K562 (cell line): ENCODE results near the gene KRT6C.

ENCODE experiments used
- CTCF ChIP-seq, 3 experiments: IDR thresholded peaks in 2 of 3; conservative IDR thresholded peaks in 1 of 3; 2 replicates each; pipeline ENCODE4 v1.5.1; 2011 to 2012; ENCODE audit warnings: low read length in 3 of 3, mild to moderate bottlenecking in 3 of 3, control low read depth in 2 of 3, improper control_type of control experiment in 1 of 3, inconsistent platforms in 1 of 3, low read depth in 1 of 3, mixed read lengths in 1 of 3, moderate library complexity in 1 of 3; ENCODE audit not compliant: insufficient read depth in 2 of 3
- MXI1 ChIP-seq: IDR thresholded peaks from 2 replicates; pipeline ENCODE4 v1.6.1; 2011; ENCODE audit warnings: low read depth, mild to moderate bottlenecking, improper control_type of control experiment, low read length
- MYBL2 ChIP-seq, 2 experiments: fragments of 450-650 bp in 1 of 2; sonication (generic) in 1 of 2; formaldehyde crosslinking in 1 of 2; IDR thresholded peaks; 2 replicates each; pipeline versions ENCODE4 v1.6.1 to v1.8.1; 2017 to 2022; ENCODE audit warnings: borderline replicate concordance in 1 of 2, inconsistent platforms in 1 of 2, low read depth in 1 of 2, mild to moderate bottlenecking in 1 of 2, missing genetic modification reagents in 1 of 2, moderate library complexity in 1 of 2
- NRF1 ChIP-seq, 2 experiments: fragments of 450-650 bp; IDR thresholded peaks in 1 of 2; conservative IDR thresholded peaks in 1 of 2; 2 replicates each; pipeline ENCODE4 v1.6.1; 2014; ENCODE audit warnings: mild to moderate bottlenecking in 2 of 2
- XRCC3 ChIP-seq: fragments of 450-650 bp; IDR thresholded peaks from 2 replicates; pipeline ENCODE4 v1.6.1; 2017; ENCODE audit warnings: mild to moderate bottlenecking, moderate library complexity
- ZEB2 ChIP-seq: fragments of 450-650 bp; IDR thresholded peaks from 2 replicates; pipeline ENCODE4 v1.6.1; 2016
- ZNF12 ChIP-seq: sonication (generic); formaldehyde crosslinking; IDR thresholded peaks from 2 replicates; pipeline ENCODE4 v1.4.0; 2020; ENCODE audit warnings: mild to moderate bottlenecking, missing genetic modification reagents
- ZNF75A ChIP-seq: fragments of 450-650 bp; formaldehyde crosslinking; IDR thresholded peaks from 2 replicates; pipeline ENCODE4 v1.4.0; 2020; ENCODE audit warnings: mild to moderate bottlenecking
- ZSCAN29 ChIP-seq: fragments of 450-650 bp; IDR thresholded peaks from 2 replicates; pipeline ENCODE4 v1.6.1; 2017

- TF ChIP-seq ZNF12 (CRISPR knock-in tag), result no peak
- no peak for TF ChIP-seq XRCC3
- no peak for TF ChIP-seq NRF1 (conservative IDR thresholded peaks at IDR 0.05 in 1 of 2, IDR thresholded peaks at IDR 0.05 in 1 of 2)
- no peak for TF ChIP-seq ZNF75A
- no peak for TF ChIP-seq CTCF (IDR thresholded peaks at IDR 0.05 in 2 of 3, conservative IDR thresholded peaks at IDR 0.05 in 1 of 3; ENCODE audit: insufficient read depth in 2 of 3, low read depth in 1 of 3, low read length in 3 of 3)
- TF ChIP-seq ZSCAN29, result no peak
- TF ChIP-seq MYBL2 (IDR thresholded peaks at IDR 0.05; ENCODE audit: low read depth), result no peak
- TF ChIP-seq MYBL2 (CRISPR knock-in tag; IDR thresholded peaks at IDR 0.05; ENCODE audit: borderline replicate concordance), result no peak
- no peak for TF ChIP-seq MXI1
- TF ChIP-seq ZEB2, result no peak
These were observed 32.7 kb downstream of the KRT6C start for GRCh38 chr12:52440821-52441319.
